A673 (cell line): ENCODE data around the gene SCN4B.

Source experiments
- EZH2 ChIP-seq: fragments of 200-600 bp; sonication (generic); IDR thresholded peaks from 2 replicates; pipeline ENCODE4 v1.6.1; 2017; ENCODE audit warnings: borderline replicate concordance, low read depth, mild to moderate bottlenecking, mixed read lengths, antibody characterized with exemption, low read length; ENCODE audit not compliant: poor library complexity, severe bottlenecking
- TF ChIP-seq, protein P1 (sequence below): fragments of 300-800, 200-600 bp; sonication (generic); conservative IDR thresholded peaks from 2 replicates; pipeline ENCODE4 v1.5.1; 2017; ENCODE audit warnings: low read depth, mild to moderate bottlenecking, antibody characterized with exemption, low read length, moderate library complexity, mixed read lengths

DNA sequence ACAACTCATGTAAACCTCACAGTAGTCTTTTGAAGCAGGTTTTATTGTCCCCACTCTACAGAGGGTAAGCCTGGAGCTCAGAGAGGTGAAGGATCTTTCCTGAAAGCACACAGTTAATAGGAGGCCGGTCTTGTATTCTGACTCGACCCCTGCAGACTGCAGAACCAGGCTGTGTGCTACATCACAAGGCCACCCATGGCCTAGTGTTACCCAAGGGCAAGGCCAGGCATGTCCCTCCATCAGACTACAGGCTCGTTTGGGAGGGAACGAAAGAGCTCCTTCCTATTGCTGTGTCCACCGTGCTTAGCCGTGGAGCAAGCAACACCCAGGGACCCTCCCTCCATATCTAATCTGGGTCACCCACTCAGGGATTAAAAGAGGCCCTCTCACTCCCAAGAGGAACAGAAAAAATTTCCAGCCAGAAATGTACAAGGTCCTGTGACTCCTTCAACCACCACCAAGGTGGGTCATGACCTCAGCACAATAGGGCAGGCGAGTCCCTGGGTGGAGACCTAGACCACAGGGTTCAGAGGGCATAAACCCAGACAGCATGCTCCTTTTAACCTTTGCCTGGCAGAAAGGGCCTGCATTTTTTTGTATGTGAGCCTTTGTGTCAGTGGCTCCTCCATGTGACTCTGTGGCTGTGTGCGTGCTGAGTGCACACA is 59.6 kb downstream of the SCN4B start:
- TF ChIP-seq, protein P1, sequence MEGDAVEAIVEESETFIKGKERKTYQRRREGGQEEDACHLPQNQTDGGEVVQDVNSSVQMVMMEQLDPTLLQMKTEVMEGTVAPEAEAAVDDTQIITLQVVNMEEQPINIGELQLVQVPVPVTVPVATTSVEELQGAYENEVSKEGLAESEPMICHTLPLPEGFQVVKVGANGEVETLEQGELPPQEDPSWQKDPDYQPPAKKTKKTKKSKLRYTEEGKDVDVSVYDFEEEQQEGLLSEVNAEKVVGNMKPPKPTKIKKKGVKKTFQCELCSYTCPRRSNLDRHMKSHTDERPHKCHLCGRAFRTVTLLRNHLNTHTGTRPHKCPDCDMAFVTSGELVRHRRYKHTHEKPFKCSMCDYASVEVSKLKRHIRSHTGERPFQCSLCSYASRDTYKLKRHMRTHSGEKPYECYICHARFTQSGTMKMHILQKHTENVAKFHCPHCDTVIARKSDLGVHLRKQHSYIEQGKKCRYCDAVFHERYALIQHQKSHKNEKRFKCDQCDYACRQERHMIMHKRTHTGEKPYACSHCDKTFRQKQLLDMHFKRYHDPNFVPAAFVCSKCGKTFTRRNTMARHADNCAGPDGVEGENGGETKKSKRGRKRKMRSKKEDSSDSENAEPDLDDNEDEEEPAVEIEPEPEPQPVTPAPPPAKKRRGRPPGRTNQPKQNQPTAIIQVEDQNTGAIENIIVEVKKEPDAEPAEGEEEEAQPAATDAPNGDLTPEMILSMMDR = no peak
- no peak for TF ChIP-seq EZH2
